Measurements from ENCODE around the gene PITHD1.
"Not testable (repeated sequence)": the region's sequence is repeated elsewhere in the genome, so short reads cannot be mapped to it uniquely, and the experiment has no call there.

The PITHD1 gene

DNA sequence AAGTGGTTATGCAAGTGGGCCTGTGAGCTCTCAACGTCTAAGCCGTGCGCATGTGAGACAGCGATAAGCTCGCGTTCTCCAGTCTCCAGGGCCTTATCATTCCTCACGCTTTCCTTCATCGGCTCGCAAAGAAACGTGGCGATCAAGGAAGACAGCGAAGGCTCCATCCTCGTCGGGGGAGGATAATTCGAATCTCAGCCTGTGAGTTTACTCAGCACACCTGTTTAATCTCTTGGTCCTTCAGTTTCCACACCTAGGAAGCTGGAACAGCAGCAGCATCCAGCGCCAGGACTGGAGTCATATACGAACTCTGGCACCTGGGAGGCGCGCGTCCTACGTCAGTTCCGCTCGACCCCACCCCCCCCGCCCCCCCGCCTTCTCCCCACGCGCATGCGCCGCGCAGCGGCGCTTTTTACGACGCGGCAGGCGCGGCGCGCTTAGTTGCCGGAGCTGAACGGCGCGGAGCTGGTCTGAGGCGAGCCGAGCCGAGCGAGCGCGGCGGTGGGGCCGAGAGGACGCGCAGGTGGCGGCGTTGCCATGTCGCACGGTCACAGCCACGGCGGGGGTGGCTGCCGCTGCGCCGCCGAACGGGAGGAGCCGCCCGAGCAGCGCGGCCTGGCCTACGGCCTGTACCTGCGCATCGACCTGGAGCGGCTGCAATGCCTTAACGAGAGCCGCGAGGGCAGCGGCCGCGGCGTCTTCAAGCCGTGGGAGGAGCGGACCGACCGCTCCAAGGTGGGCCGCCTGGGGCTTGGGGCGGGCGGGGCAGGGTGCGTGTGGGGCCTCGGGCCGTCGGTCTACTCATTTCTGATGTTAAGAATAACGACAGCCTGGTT, at the start of gene PITHD1:
PITHD1 (plus strand) TSS at position 440 of the 836 bp plus-strand sequence; CDS start at position 538, 98 bp downstream.
- peak; percentile 92 for DNase-seq (ENCODE audit: low spot score)

GRCh38 chr1:23732363-23733224, 45.6 kb upstream of the PITHD1 start:
- DNase-seq (ENCODE audit: low spot score): no peak

DNA sequence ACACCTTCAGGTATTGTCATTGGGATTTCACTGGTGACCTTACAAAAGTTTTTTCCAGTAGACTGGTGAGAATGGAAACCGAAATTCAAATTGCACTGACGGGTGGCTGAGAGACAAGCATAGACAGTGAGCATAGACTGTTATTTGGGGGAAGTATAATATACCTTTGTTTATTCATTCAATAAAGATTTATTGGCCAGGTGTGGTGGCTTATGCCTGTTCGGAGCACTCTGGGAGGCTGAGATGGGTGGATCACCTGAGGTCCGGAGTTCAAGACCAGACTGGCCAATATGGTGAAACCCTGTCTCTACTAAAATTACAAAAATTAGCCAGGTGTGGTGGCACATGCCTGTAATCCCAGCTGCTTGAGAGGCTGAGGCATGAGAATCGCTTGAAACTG, 44.9 kb upstream of the PITHD1 start:
- not testable (repeated sequence) for DNase-seq (ENCODE audit: low spot score)

DNA sequence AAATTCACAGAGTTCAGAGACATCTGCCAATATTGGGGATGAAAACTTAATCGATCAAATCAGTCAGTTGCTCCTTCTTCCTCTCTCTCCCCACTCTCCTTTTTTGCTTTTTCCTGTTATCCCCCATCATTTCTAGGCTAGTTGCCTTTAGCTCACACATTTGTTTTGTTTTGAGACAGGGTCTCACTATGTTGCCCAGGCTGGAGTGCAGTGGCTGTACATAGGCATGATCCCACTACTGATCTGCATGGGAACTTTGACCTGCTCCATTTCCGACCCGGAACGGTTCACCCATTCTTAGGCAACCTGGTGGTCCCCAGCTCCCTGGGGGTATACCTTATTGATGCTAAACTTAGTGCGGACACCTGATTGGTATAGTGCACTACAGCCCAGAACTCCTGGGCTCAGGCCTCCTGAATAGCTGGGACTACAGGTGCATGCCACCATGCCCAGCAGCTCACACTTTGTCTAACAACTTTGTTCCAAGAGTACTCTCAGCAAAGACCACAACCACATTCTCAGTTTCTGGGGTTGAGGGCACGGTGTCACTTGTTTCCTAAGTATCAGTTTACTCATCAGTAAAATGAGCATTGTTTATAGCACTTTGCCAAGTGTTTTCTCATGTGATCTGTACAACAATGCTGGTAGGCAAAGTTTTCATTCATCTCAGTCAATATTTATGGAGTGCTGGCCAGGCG, 41.6 kb upstream of the PITHD1 start:
- no peak for DNase-seq (ENCODE audit: low spot score)

GRCh38 chr1:23741609-23742008, 36.6 kb upstream of the PITHD1 start:
- DNase-seq (ENCODE audit: low spot score): no peak

- DNase-seq (ENCODE audit: low spot score): peak; percentile 54
These were observed 35.4 kb upstream of the PITHD1 start for GRCh38 chr1:23742670-23743286.

DNA sequence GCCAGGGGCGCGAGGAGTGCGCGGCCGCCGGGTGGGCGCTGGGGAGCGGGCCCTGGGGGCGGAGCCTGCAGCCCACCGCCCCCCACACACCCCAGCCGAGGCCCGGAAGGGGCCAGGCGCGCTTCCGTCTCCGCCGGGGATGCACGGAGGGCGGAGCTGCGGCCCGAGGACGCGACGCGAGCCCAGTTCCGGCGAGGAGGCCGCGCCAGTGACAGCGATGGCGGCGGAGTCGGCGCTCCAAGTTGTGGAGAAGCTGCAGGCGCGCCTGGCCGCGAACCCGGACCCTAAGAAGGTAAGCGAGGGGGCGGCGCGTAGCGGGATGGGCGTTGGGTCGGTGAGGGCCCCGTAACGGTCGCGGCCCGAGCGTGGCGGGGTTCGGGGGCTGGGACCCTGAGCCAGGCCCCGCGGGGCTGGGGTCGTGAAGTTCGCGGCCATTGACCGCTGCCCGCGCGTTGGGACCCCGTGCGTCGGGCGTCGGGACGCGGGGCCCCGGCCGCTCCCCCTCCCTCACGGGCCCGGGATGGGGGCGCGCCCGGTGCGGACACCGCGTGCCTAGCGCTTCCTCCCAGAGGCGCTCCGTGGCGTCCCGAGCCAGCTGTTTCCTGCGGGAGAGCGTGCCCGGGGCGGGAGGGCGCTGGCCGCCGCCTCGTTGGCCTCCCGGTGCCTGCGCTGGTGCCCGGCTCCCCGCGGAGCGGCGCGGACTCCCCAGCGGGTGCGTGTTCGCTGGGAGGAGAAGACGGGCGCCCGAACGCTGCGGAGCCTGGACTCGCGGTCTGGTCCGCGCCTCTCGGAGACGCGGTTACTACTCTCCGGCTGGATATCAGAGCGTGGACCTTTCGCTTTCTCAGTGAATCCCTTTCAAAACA, 34.7 kb upstream of the PITHD1 start, which contains the start of gene ELOA:
ELOA (plus strand) TSS at position 185 of the 866 bp plus-strand sequence; CDS start at position 218, 33 bp downstream.
- DNase-seq (ENCODE audit: low spot score): peak; percentile 78

- peak; percentile 75 for DNase-seq (ENCODE audit: low spot score)
These were observed 32.7 kb upstream of the PITHD1 start for GRCh38 chr1:23745515-23745914.

DNA sequence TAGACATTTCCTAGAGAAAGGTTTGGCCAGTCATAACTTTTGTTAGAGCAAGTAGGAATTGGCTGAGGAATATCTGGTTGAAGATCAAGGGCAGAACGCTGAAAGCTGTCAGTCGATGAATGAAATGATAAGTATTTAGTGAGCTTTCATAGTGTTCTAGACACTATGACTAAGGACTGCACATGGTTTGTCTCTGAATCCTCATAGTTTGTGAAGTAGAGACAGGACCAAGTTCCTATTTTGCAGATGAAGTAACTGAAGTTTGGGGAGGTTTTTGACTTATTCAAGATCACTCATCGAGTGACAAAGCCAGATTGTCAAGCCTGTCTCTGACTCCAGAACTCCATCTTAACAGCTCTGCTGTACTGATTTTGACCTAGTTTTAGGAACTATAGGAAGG, 30.2 kb upstream of the PITHD1 start:
- DNase-seq (ENCODE audit: low spot score): no peak

DNA sequence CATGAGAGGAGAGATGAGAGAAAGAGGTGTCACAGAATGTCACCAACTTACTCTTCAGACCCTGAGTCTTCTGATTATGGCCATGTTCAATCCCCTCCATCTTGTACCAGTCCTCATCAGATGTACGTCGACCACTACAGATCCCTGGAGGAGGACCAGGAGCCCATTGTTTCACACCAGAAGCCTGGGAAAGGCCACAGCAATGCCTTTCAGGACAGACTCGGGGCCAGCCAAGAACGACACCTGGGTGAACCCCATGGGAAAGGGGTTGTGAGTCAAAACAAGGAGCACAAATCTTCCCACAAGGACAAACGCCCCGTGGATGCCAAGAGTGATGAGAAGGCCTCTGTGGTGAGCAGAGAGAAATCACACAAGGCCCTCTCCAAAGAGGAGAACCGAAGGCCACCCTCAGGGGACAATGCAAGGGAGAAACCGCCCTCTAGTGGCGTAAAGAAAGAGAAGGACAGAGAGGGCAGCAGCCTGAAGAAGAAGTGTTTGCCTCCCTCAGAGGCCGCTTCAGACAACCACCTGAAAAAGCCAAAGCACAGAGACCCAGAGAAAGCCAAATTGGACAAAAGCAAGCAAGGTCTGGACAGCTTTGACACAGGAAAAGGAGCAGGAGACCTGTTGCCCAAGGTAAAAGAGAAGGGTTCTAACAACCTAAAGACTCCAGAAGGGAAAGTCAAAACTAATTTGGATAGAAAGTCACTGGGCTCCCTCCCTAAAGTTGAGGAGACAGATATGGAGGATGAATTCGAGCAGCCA, 27.0 kb upstream of the PITHD1 start:
- DNase-seq (ENCODE audit: low spot score): peak; percentile 84

GRCh38 chr1:23751815-23752200, 26.4 kb upstream of the PITHD1 start:
- no peak for DNase-seq (ENCODE audit: low spot score)

- no peak for DNase-seq (ENCODE audit: low spot score)
These were observed 25.3 kb upstream of the PITHD1 start for GRCh38 chr1:23752909-23753308.

GRCh38 chr1:23756676-23757075, 21.5 kb upstream of the PITHD1 start:
- no peak for DNase-seq (ENCODE audit: low spot score)

GRCh38 chr1:23757812-23758211, 20.4 kb upstream of the PITHD1 start:
- DNase-seq (ENCODE audit: low spot score): no peak

DNA sequence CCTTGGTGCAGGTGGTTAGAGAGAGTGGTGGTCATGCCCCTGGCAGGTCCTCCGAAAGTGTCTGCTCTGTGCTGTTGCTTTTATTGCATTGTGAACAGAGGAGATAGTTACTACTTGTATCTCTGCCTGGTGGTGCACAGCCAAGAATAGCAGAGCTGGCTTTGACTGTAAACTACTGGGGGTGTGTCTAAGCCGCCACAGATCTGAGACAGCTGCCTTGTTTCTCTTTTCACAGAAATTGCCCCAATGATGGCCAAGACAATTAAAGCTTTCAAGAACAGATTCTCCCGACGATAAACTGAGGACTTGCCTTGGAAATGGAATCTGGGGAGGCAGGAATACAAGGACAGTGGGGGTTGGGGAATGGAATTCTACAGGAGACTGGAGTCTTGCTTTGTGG, 18.9 kb upstream of the PITHD1 start:
- DNase-seq (ENCODE audit: low spot score): no peak

DNA sequence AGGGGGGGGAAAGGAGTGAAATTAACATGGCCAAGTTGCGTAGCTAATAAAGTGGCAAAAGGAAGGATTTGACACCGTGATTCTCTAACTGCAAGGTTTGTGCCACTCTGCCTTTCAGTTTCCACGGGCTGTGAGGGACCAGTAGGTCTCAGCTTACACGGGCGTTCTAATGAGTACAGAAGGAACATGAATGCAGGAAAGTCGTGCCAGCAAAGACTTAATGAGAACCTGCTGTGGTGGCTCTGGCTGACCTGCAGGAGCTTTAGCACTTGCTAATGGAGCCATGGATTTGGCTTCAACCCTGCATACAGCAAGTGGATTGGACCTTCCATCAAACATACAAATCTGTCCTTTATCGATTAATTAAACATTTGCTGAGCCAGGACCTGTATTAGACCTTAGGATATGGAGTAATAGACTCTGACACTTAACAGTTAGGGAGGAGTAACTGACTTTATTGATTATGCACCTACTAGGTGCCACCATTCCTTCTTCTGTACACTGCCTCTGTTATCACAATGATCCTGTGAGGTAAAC, 15.1 kb upstream of the PITHD1 start:
- no peak for DNase-seq (ENCODE audit: low spot score)

GRCh38 chr1:23768733-23769132, 9.5 kb upstream of the PITHD1 start:
- no peak for DNase-seq (ENCODE audit: low spot score)

GRCh38 chr1:23772049-23772853, 6.0 kb upstream of the PITHD1 start:
- peak; percentile 91 for DNase-seq (ENCODE audit: low spot score)

DNA sequence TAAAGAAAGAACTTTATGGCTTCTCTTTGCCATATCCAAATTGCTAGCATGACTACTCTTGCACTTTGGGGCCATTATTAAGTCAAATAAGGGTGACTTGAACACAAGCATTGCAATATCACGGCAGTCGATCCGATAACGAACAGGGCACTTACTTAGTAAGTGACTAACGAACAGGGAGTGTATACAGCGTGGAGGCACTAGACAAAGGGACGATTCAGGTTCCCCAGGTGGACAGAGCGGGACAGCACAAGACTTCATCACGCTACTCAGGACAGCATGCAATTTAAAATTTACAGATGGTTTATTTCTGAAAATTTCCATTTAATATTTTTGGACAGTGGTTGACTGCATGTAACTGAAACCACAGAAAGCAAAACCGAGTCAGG, 5.4 kb upstream of the PITHD1 start:
- no peak for DNase-seq (ENCODE audit: low spot score)
